Tibial nerve (tissue), 4 donors: ENCODE data around the gene OCIAD1. TPM values are rescaled to one million over a fixed set of nuclear protein-coding genes. Genes with fewer than 3 reads are reported as not detected.

Experiments
- total RNA-seq, 4 donors: library from RNA; depleted of rRNA; stranded (reverse); fragments of >200 nt; gene quantifications; one replicate each; pipeline ENCODE4 v1.1.0, GENCODE V29; 2016

OCIAD1 gene
- total RNA-seq, 4 donors from 2014 or later: 85.1 to 133 (median 93.4) TPM

Other genes starting within 250 kb of the OCIAD1 start
- 100 to 1,000 TPM in 2 of 4 donors, 10 to 100 TPM in 2; 88.3 to 122 (median 99.7) TPM for gene FRYL, start 50.8 kb upstream of the OCIAD1 start, total RNA-seq
- 1 to 10 TPM in 3 of 4 donors, under 1 TPM in 1; 0.84 to 5.1 (median 2.9) TPM for gene OCIAD2, start 75.7 kb downstream of the OCIAD1 start, total RNA-seq
- not detected for gene CWH43, start 155.2 kb downstream of the OCIAD1 start, total RNA-seq